H1 (cell line): ENCODE results near the gene CDK13. TPM values are rescaled to one million over a fixed set of nuclear protein-coding genes. Genes with fewer than 3 reads are reported as not detected.

ENCODE experiments used
- CTCF ChIA-PET: fragments of 300-600 bp; sonication (Branson Sonifier 250); formaldehyde crosslinking; loops from one replicate; lab custom pipeline; 2021; ENCODE audit not compliant: partially characterized antibody; lab: Charles Lee
- POLR2A ChIA-PET: fragments of 300-600 bp; sonication (Branson Sonifier 250); formaldehyde crosslinking; loops from one replicate; lab custom pipeline; 2021; ENCODE audit warnings: inconsistent platforms; ENCODE audit not compliant: partially characterized antibody; lab: Charles Lee
- DNase-seq, 2 experiments: peaks; one replicate each; pipeline versions ENCODE4 v3.0.0 to v3.0.0-alpha.2; 2010 to 2022; ENCODE audit warnings: low spot score in 2 of 2, low read depth in 1 of 2, mixed read lengths in 1 of 2
- FAIRE-seq: peaks from 2 replicates; lab custom pipeline; 2011; peaks lifted over from hg19 to GRCh38; lab: Jason Lieb, UNC
- H2AFZ ChIP-seq: 2 replicates; pipeline ENCODE4 v1.8.1; 2012; ENCODE audit warnings: low read length, inconsistent platforms
- H2AK5ac ChIP-seq: 2 replicates; pipeline ENCODE4 v1.6.1; 2013; ENCODE audit warnings: low read depth, low read length
- H2BK120ac ChIP-seq: replicated peaks from 2 replicates; pipeline ENCODE3; 2013; ENCODE audit warnings: low read depth, low read length, inconsistent platforms
- H2BK12ac ChIP-seq: 2 replicates; pipeline ENCODE4 v1.6.1; 2013; ENCODE audit warnings: low read depth, low read length
- H2BK15ac ChIP-seq: 2 replicates; pipeline ENCODE4 v1.6.1; 2013; ENCODE audit warnings: low read length
- H2BK20ac ChIP-seq: 2 replicates; pipeline ENCODE4 v1.6.1; 2013; ENCODE audit warnings: low read length
- H2BK5ac ChIP-seq: 2 replicates; pipeline ENCODE4 v1.6.1; 2013; ENCODE audit warnings: low read depth, low read length
- H3K14ac ChIP-seq: 2 replicates; pipeline ENCODE4 v1.6.1; 2013; ENCODE audit warnings: inconsistent platforms; ENCODE audit not compliant: insufficient read length
- H3K18ac ChIP-seq: 2 replicates; pipeline ENCODE4 v1.6.1; 2013; ENCODE audit warnings: low read length; ENCODE audit errors: extremely low read depth
- H3K23ac ChIP-seq: 2 replicates; pipeline ENCODE4 v1.6.1; 2013; ENCODE audit warnings: inconsistent platforms; ENCODE audit not compliant: insufficient read length
- H3K23me2 ChIP-seq: 2 replicates; pipeline ENCODE4 v1.6.1; 2013; ENCODE audit warnings: low read depth, low read length
- H3K27ac ChIP-seq: 2 replicates; pipeline ENCODE4 v1.6.1; 2011; ENCODE audit warnings: low read depth, low read length, inconsistent platforms
- H3K27me3 ChIP-seq, 4 experiments: replicated peaks in 1 of 4; 1 replicate in 1 of 4; 2 replicates in 3 of 4; pipeline versions ENCODE4 v1.6.1 to v1.8.1; 2011 to 2013; ENCODE audit warnings: low read length in 3 of 4, mild to moderate bottlenecking in 3 of 4, inconsistent platforms in 2 of 4, mixed read lengths in 2 of 4, moderate library complexity in 1 of 4; ENCODE audit not compliant: control insufficient read depth in 3 of 4, insufficient read depth in 3 of 4; ENCODE audit errors: extremely low read depth in 1 of 4
- H3K36me3 ChIP-seq, 4 experiments: 2 replicates each; pipeline versions ENCODE4 v1.6.1 to v1.8.1; 2011 to 2013; ENCODE audit warnings: mild to moderate bottlenecking in 4 of 4, low read length in 3 of 4, moderate library complexity in 2 of 4, control low read depth in 1 of 4, inconsistent platforms in 1 of 4; ENCODE audit not compliant: insufficient read depth in 4 of 4, control insufficient read depth in 2 of 4
- H3K4ac ChIP-seq: replicated peaks from 2 replicates; pipeline ENCODE3; 2013; ENCODE audit warnings: low read length, low read depth, mixed read lengths, inconsistent platforms; ENCODE audit not compliant: insufficient read length
- H3K4me1 ChIP-seq, 4 experiments: replicated peaks in 1 of 4; 1 replicate in 1 of 4; 2 replicates in 3 of 4; pipeline versions ENCODE4 v1.6.1 to v1.8.1; 2011 to 2013; ENCODE audit warnings: low read length in 3 of 4, inconsistent platforms in 2 of 4, mixed read lengths in 1 of 4; ENCODE audit not compliant: insufficient read depth in 4 of 4, control insufficient read depth in 3 of 4
- H3K4me2 ChIP-seq, 2 experiments: 2 replicates each; pipeline versions ENCODE4 v1.6.1 to v1.8.1; 2011 to 2013; ENCODE audit warnings: low read depth in 2 of 2, low read length in 2 of 2, control low read depth in 1 of 2, inconsistent platforms in 1 of 2, mild to moderate bottlenecking in 1 of 2; ENCODE audit not compliant: insufficient read depth in 1 of 2
- H3K4me3 ChIP-seq, 4 experiments: fragments of 200-600, 300-600 bp in 1 of 4; sonication (generic), shearing (Covaris generic), sonication (Bioruptor Twin) in 1 of 4; 2 replicates each; pipeline versions ENCODE4 v1.5.1 to v1.8.1; 2011 to 2016; ENCODE audit warnings: low read length in 4 of 4, low read depth in 3 of 4, control low read depth in 2 of 4, inconsistent platforms in 2 of 4, mild to moderate bottlenecking in 2 of 4, mixed read lengths in 1 of 4, moderate library complexity in 1 of 4; ENCODE audit not compliant: insufficient read depth in 2 of 4; ENCODE audit errors: extremely low read depth in 1 of 4
- H3K56ac ChIP-seq: replicated peaks from 2 replicates; pipeline ENCODE3; 2013; ENCODE audit warnings: low read depth, mild to moderate bottlenecking, mixed read lengths, low read length, inconsistent platforms; ENCODE audit not compliant: insufficient read length
- H3K79me1 ChIP-seq: 2 replicates; pipeline ENCODE4 v1.6.1; 2013; ENCODE audit warnings: low read depth, low read length, control low read depth
- H3K79me2 ChIP-seq, 2 experiments: 2 replicates each; pipeline versions ENCODE4 v1.6.1 to v1.8.1; 2012 to 2013; ENCODE audit warnings: low read length in 2 of 2, mild to moderate bottlenecking in 2 of 2, inconsistent platforms in 1 of 2; ENCODE audit not compliant: insufficient read depth in 2 of 2, control insufficient read depth in 1 of 2
- H3K9ac ChIP-seq, 4 experiments: replicated peaks in 1 of 4; 1 replicate in 1 of 4; 2 replicates in 3 of 4; pipeline versions ENCODE4 v1.6.1 to v1.8.1; 2011 to 2013; ENCODE audit warnings: low read depth in 3 of 4, low read length in 3 of 4, control low read depth in 2 of 4, mild to moderate bottlenecking in 2 of 4, moderate library complexity in 2 of 4, inconsistent platforms in 1 of 4; ENCODE audit errors: extremely low read depth in 1 of 4
- H3K9me3 ChIP-seq, 2 experiments: 2 replicates each; pipeline versions ENCODE4 v1.6.1 to v1.8.1; 2012 to 2013; ENCODE audit warnings: mild to moderate bottlenecking in 2 of 2, moderate library complexity in 2 of 2, control low read depth in 1 of 2, inconsistent platforms in 1 of 2, low read depth in 1 of 2, low read length in 1 of 2, mixed read lengths in 1 of 2; ENCODE audit not compliant: insufficient read depth in 2 of 2
- H4K20me1 ChIP-seq, 2 experiments: replicated peaks in 1 of 2; 2 replicates each; pipeline versions ENCODE3 to v1.8.1; 2011 to 2013; ENCODE audit warnings: inconsistent platforms in 2 of 2, low read length in 2 of 2, mild to moderate bottlenecking in 1 of 2; ENCODE audit not compliant: insufficient read depth in 2 of 2, control insufficient read depth in 1 of 2
- H4K5ac ChIP-seq: 2 replicates; pipeline ENCODE4 v1.6.1; 2013; ENCODE audit warnings: low read length, low read depth, mixed read lengths, inconsistent platforms; ENCODE audit not compliant: insufficient read length
- H4K8ac ChIP-seq: 2 replicates; pipeline ENCODE4 v1.8.0; 2013; ENCODE audit warnings: mild to moderate bottlenecking, moderate library complexity, low read length, inconsistent platforms; ENCODE audit not compliant: insufficient read depth; ENCODE audit errors: extremely low read depth
- H4K91ac ChIP-seq: replicated peaks from 2 replicates; pipeline ENCODE3; 2013; ENCODE audit warnings: low read length, mixed read lengths, inconsistent platforms; ENCODE audit not compliant: insufficient read length
- CHD1 ChIP-seq: IDR thresholded peaks from 2 replicates; pipeline ENCODE4 v1.6.1; 2012; ENCODE audit warnings: low read depth, low read length, improper control_type of control experiment
- CHD2 ChIP-seq: IDR thresholded peaks from 2 replicates; pipeline ENCODE4 v1.6.1; 2012; ENCODE audit warnings: low read length, improper control_type of control experiment
- CREB1 ChIP-seq: IDR thresholded peaks from 2 replicates; pipeline ENCODE4 v1.6.1; 2012; ENCODE audit warnings: inconsistent platforms
- CTBP2 ChIP-seq: IDR thresholded peaks from 2 replicates; pipeline ENCODE4 v1.7.0; 2011; ENCODE audit warnings: borderline replicate concordance, mild to moderate bottlenecking, moderate library complexity, mixed read lengths, low read length; ENCODE audit not compliant: insufficient read depth, insufficient read length
- FOSL1 ChIP-seq: IDR thresholded peaks from 2 replicates; pipeline ENCODE4 v1.6.1; 2011; ENCODE audit warnings: mild to moderate bottlenecking, low read depth, low read length, moderate library complexity; ENCODE audit not compliant: insufficient read depth
- GABPA ChIP-seq: IDR thresholded peaks from 2 replicates; pipeline ENCODE4 v1.6.1; 2011; ENCODE audit warnings: mild to moderate bottlenecking, low read length, moderate library complexity, borderline replicate concordance; ENCODE audit not compliant: insufficient read depth
- JUND ChIP-seq: IDR thresholded peaks from 2 replicates; pipeline ENCODE4 v1.6.1; 2011; ENCODE audit warnings: mild to moderate bottlenecking, improper control_type of control experiment, low read length
- SAP30 ChIP-seq: fragments of 300-600 bp; sonication (generic); IDR thresholded peaks from 2 replicates; pipeline ENCODE4 v1.7.1; 2012; ENCODE audit warnings: low read length, moderate library complexity, mild to moderate bottlenecking, inconsistent platforms; ENCODE audit not compliant: insufficient read depth, insufficient replicate concordance
- TAF7 ChIP-seq: optimal IDR thresholded peaks from 2 replicates; pipeline ENCODE3; 2011; ENCODE audit warnings: low read depth, mild to moderate bottlenecking, inconsistent platforms, low read length, moderate library complexity, borderline replicate concordance
- TCF12 ChIP-seq: IDR thresholded peaks from 2 replicates; pipeline ENCODE4 v1.6.1; 2011; ENCODE audit warnings: low read depth, mild to moderate bottlenecking, low read length
- ZNF274 ChIP-seq: IDR thresholded peaks from 2 replicates; pipeline ENCODE4 v1.7.0; 2012; ENCODE audit warnings: low read length, borderline replicate concordance; ENCODE audit errors: extremely low read depth
- WGBS, 2 experiments: shearing (Covaris generic) in 1 of 2; methylation state at CpG; one replicate each; pipeline versions ENCODE4 v1.1.6 to v1.1.7; 2013 to 2015; ENCODE audit warnings: low lambda C conversion rate in 2 of 2, mixed read lengths in 2 of 2, inconsistent platforms in 1 of 2, low coverage in 1 of 2, missing lambda C conversion rate in 1 of 2; ENCODE audit not compliant: insufficient replicate concordance in 2 of 2, insufficient coverage in 1 of 2, insufficient read length in 1 of 2; ENCODE audit errors: extremely low coverage in 1 of 2, missing lambda C conversion rate in 1 of 2; 5-methylcytosine and 5-hydroxymethylcytosine counted together
- polyA plus RNA-seq, 7 experiments: library from polyadenylated mRNA; depleted of rRNA in 3 of 7; stranded (reverse) in 5 of 7; unstranded in 2 of 7; fragments of >200 nt in 5 of 7; fragments of 200-250 nt in 2 of 7; gene quantifications; 1 replicate in 5 of 7; 2 replicates in 1 of 7; 4 replicates in 1 of 7; pipeline versions ENCODE4 v1.2.1 to v1.2.3, GENCODE V29; 2011 to 2013; ENCODE audit warnings: missing spikeins in 2 of 7, mixed read lengths in 2 of 7
- total RNA-seq: library from RNA; stranded (reverse); fragmentation: NEBNext Ultra II Directional; extraction: Animal tissue kit (Norgen Biotek cat#: 25700); gene quantifications from 2 replicates; pipeline ENCODE4 v1.2.1, GENCODE V29; 2021
- TF ChIP-seq, protein P1 (sequence below), 3 experiments: IDR thresholded peaks; 1 replicate in 2 of 3; 2 replicates in 1 of 3; pipeline versions ENCODE4 v1.5.1 to v1.6.1; 2011; ENCODE audit warnings: low read length in 3 of 3, mild to moderate bottlenecking in 3 of 3, inconsistent platforms in 2 of 3, low read depth in 1 of 3, moderate library complexity in 1 of 3; ENCODE audit not compliant: insufficient read depth in 1 of 3; ENCODE audit errors: control extremely low read depth in 1 of 3

The CDK13 gene
- total and polyA plus RNA-seq, 2 of the 8 experiments (the other 6 are each of a cell fraction or from before 2014, with no cell fraction given): 22.6 to 49.5 TPM

DNA sequence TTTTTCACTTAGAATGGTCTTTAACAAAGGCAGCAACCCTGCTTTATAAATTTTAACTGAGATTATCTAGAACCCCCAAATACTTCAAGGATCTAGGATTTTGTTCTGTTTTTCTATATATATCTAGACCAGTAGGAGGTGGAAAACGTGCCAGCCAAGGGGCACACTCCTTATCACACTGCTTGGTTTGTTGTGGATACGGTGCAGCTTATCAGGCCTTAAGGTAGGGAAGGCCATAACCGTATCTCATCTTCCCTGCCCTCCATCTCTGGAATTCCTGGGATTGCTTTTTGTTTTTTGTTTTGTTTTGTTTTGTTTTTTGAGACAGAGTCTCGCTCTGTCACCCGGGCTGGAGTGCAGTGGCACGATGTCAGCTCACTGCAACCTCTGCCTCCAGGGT is 109.0 kb downstream of the CDK13 start:
- H3K79me2 ChIP-seq: no peaks in the 10 kb centered on the region
- peaks cover 0 to 8% (median 1%) of the 10 kb centered on the region in 4 experiments; a peak in 4 of 8 replicates for H3K36me3 ChIP-seq
- H3K4me2 ChIP-seq: no peak overlapping the region
- TF ChIP-seq JUND: no peak
- TF ChIP-seq SAP30: no peak
- TF ChIP-seq CHD1: no peak
- no peak for TF ChIP-seq TAF7
- TF ChIP-seq CREB1: no peak
- no peak for TF ChIP-seq GABPA
- TF ChIP-seq ZNF274: no peak
- TF ChIP-seq, protein P1, sequence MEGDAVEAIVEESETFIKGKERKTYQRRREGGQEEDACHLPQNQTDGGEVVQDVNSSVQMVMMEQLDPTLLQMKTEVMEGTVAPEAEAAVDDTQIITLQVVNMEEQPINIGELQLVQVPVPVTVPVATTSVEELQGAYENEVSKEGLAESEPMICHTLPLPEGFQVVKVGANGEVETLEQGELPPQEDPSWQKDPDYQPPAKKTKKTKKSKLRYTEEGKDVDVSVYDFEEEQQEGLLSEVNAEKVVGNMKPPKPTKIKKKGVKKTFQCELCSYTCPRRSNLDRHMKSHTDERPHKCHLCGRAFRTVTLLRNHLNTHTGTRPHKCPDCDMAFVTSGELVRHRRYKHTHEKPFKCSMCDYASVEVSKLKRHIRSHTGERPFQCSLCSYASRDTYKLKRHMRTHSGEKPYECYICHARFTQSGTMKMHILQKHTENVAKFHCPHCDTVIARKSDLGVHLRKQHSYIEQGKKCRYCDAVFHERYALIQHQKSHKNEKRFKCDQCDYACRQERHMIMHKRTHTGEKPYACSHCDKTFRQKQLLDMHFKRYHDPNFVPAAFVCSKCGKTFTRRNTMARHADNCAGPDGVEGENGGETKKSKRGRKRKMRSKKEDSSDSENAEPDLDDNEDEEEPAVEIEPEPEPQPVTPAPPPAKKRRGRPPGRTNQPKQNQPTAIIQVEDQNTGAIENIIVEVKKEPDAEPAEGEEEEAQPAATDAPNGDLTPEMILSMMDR (IDR thresholded peaks at IDR 0.05; ENCODE audit: control extremely low read depth in 1 of 3, insufficient read depth in 1 of 3, low read depth in 1 of 3, low read length in 3 of 3): no peak
- no peak for TF ChIP-seq TCF12
- no peak for TF ChIP-seq FOSL1
- no peak for TF ChIP-seq CTBP2
- TF ChIP-seq CHD2: no peak

More for the DNA sequence above, 109.0 kb downstream of the CDK13 start:
- Histone ChIP-seq H3K4me3 (no peak overlapping the region), H3K4ac (no peak overlapping the region), H2BK5ac (no peak overlapping the region), H3K9ac (no peak overlapping the region), H3K23me2 (no peaks in the 10 kb centered on the region), H2AFZ (no peak overlapping the region), H3K4me1 (no peaks in the 10 kb centered on the region), H3K27ac (no peak overlapping the region), H3K79me1 (no peaks in the 10 kb centered on the region), H2BK12ac (no peak overlapping the region), H3K27me3 (no peaks in the 10 kb centered on the region), H3K18ac (no peak overlapping the region), H3K56ac (no peak overlapping the region), H4K91ac (no peak overlapping the region), H2AK5ac (no peak overlapping the region), H4K20me1 (no peaks in the 10 kb centered on the region), H2BK20ac (no peak overlapping the region), H4K8ac (no peak overlapping the region), H3K23ac (no peak overlapping the region), H4K5ac (no peak overlapping the region), H3K14ac (no peak overlapping the region), H2BK15ac (no peak overlapping the region), H2BK120ac (no peak overlapping the region), H3K9me3 (no peaks in the 10 kb centered on the region)
- FAIRE-seq (no peak), DNase-seq (no peak)
- ChIA-PET POLR2A (no interaction called here), CTCF (interaction anchor here (0.6 to 1.5 kb wide), 4 partner anchors 88 to 165 kb away, joined by 3 read pairs; no protein-coding TSS in a partner anchor)
- 88% methylated on average over 6 of the region's 6 CpGs; no CpG with 5 or more reads in 1 of the 2 experiments for WGBS, 2 experiments
